H1 (cell line): ENCODE data around the gene PROSER3. TPM values are rescaled to one million over a fixed set of nuclear protein-coding genes. Genes with fewer than 3 reads are reported as not detected.

ENCODE experiments used
- ASH2L ChIP-seq: fragments of 200-600, 300-600 bp; sonication (generic); IDR thresholded peaks from one replicate; pipeline ENCODE4 v1.7.1; 2017; ENCODE audit warnings: low read length
- CEBPB ChIP-seq: IDR thresholded peaks from 2 replicates; pipeline ENCODE4 v1.6.1; 2012; ENCODE audit warnings: low read depth, low read length
- CHD7 ChIP-seq: fragments of 300-600 bp; sonication (generic); IDR thresholded peaks from 2 replicates; pipeline ENCODE4 v1.7.1; 2012; ENCODE audit warnings: low read length, moderate library complexity, mild to moderate bottlenecking, inconsistent platforms; ENCODE audit not compliant: insufficient replicate concordance
- CTCF ChIP-seq, 3 experiments: IDR thresholded peaks; 1 replicate in 2 of 3; 2 replicates in 1 of 3; pipeline versions ENCODE4 v1.5.1 to v1.6.1; 2011; ENCODE audit warnings: low read length in 3 of 3, mild to moderate bottlenecking in 3 of 3, inconsistent platforms in 2 of 3, low read depth in 1 of 3, moderate library complexity in 1 of 3; ENCODE audit not compliant: insufficient read depth in 1 of 3; ENCODE audit errors: control extremely low read depth in 1 of 3
- JUND ChIP-seq: IDR thresholded peaks from 2 replicates; pipeline ENCODE4 v1.6.1; 2011; ENCODE audit warnings: mild to moderate bottlenecking, improper control_type of control experiment, low read length
- POLR2A ChIP-seq, 2 experiments: IDR thresholded peaks; 1 replicate in 1 of 2; 2 replicates in 1 of 2; pipeline ENCODE4 v1.6.1; 2011; ENCODE audit warnings: low read depth in 2 of 2, low read length in 2 of 2, mild to moderate bottlenecking in 2 of 2; ENCODE audit errors: control extremely low read depth in 1 of 2
- SIRT6 ChIP-seq: IDR thresholded peaks from one replicate; pipeline ENCODE4 v1.7.1; 2012; ENCODE audit warnings: low read length, inconsistent platforms
- TBP ChIP-seq: IDR thresholded peaks from 2 replicates; pipeline ENCODE4 v1.6.1; 2011; ENCODE audit warnings: low read depth, low read length, improper control_type of control experiment
- ZNF274 ChIP-seq: IDR thresholded peaks from 2 replicates; pipeline ENCODE4 v1.7.0; 2012; ENCODE audit warnings: low read length, borderline replicate concordance; ENCODE audit errors: extremely low read depth
- polyA plus RNA-seq, 7 experiments: library from polyadenylated mRNA; depleted of rRNA in 3 of 7; stranded (reverse) in 5 of 7; unstranded in 2 of 7; fragments of >200 nt in 5 of 7; fragments of 200-250 nt in 2 of 7; gene quantifications; 1 replicate in 5 of 7; 2 replicates in 1 of 7; 4 replicates in 1 of 7; pipeline versions ENCODE4 v1.2.1 to v1.2.3, GENCODE V29; 2011 to 2013; ENCODE audit warnings: missing spikeins in 2 of 7, mixed read lengths in 2 of 7
- total RNA-seq: library from RNA; stranded (reverse); fragmentation: NEBNext Ultra II Directional; extraction: Animal tissue kit (Norgen Biotek cat#: 25700); gene quantifications from 2 replicates; pipeline ENCODE4 v1.2.1, GENCODE V29; 2021

PROSER3 gene
- total and polyA plus RNA-seq, 2 of the 8 experiments (the other 6 are each of a cell fraction or from before 2014, with no cell fraction given) = 17.8 to 28.9 TPM

DNA sequence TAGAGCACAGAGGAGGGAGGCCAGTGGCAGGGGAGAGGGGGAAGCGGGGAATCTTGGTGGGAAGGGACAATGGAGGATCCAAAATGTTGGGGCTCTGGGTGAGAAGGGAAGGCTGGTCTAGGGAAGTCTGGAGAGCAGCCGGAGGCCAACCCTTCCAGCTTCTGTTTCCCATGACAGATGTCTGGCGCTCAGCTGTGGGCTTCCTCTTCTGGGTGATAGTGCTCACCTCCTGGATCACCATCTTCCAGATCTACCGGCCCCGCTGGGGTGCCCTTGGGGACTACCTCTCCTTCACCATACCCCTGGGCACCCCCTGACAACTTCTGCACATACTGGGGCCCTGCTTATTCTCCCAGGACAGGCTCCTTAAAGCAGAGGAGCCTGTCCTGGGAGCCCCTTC, 11.4 kb upstream of the PROSER3 start (continued):
- TF ChIP-seq CTCF (IDR thresholded peaks at IDR 0.05; ENCODE audit: control extremely low read depth in 1 of 3, insufficient read depth in 1 of 3, low read depth in 1 of 3, low read length in 3 of 3) (no peak), ZNF274 (no peak), CHD7 (no peak), POLR2A (IDR thresholded peaks at IDR 0.05; ENCODE audit: control extremely low read depth in 1 of 2, low read depth in 2 of 2, low read length in 2 of 2) (no peak), SIRT6 (no peak), CEBPB (no peak), TBP (no peak), ASH2L (no peak), JUND (no peak)
- TF ChIP-seq, all 59 proteins: peak for 0
